HL-60 (cell line): Measurements from ENCODE around the gene ICAM2.

Source experiments
- DNase-seq, 2 experiments: peaks; one replicate each; pipeline ENCODE4 v3.0.0-alpha.2; 2010 to 2020; ENCODE audit warnings: low read depth in 1 of 2, low spot score in 1 of 2
- H3K27ac ChIP-seq: fragments of 250-450 bp; sonication (Bioruptor Pico); replicated peaks from 2 replicates; pipeline ENCODE4 v1.5.1; 2020; ENCODE audit warnings: mild to moderate bottlenecking, moderate library complexity
- H3K27me3 ChIP-seq: fragments of 250-450 bp; sonication (Bioruptor Pico); 2 replicates; pipeline ENCODE4 v1.5.1; 2021; ENCODE audit warnings: mild to moderate bottlenecking, moderate library complexity; ENCODE audit not compliant: insufficient read depth, poor library complexity, severe bottlenecking
- H3K4me3 ChIP-seq: replicated peaks from 2 replicates; pipeline ENCODE4 v1.5.1; 2011; ENCODE audit warnings: mild to moderate bottlenecking, control low read depth, low read length; ENCODE audit not compliant: insufficient read depth
- GABPA ChIP-seq: IDR thresholded peaks from 2 replicates; pipeline ENCODE4 v1.6.1; 2012; ENCODE audit warnings: low read depth
- POLR2AphosphoS5 ChIP-seq: IDR thresholded peaks from 2 replicates; pipeline ENCODE4 v1.6.1; 2012; ENCODE audit warnings: low read depth
- SPI1 ChIP-seq: IDR thresholded peaks from 2 replicates; pipeline ENCODE4 v1.6.1; 2012; ENCODE audit warnings: low read depth, mild to moderate bottlenecking, borderline replicate concordance
- TF ChIP-seq, protein P1 (sequence below): IDR thresholded peaks from 2 replicates; pipeline ENCODE4 v1.6.1; 2012; ENCODE audit warnings: low read depth; ENCODE audit not compliant: insufficient replicate concordance
- TF ChIP-seq, protein P2 (sequence below): IDR thresholded peaks from one replicate; pipeline ENCODE4 v1.5.1; 2011; ENCODE audit warnings: low read length, control low read depth, inconsistent platforms; ENCODE audit not compliant: insufficient read depth

Gene ICAM2

GRCh38 chr17:63960006-63960405 is 60.4 kb downstream of the ICAM2 start:
- Histone ChIP-seq H3K27ac (no peak overlapping the region), H3K4me3 (no peak overlapping the region), H3K27me3 (no peaks in the 10 kb centered on the region)
- TF ChIP-seq GABPA (no peak), SPI1 (no peak), POLR2AphosphoS5 (no peak)
- TF ChIP-seq, protein P1, sequence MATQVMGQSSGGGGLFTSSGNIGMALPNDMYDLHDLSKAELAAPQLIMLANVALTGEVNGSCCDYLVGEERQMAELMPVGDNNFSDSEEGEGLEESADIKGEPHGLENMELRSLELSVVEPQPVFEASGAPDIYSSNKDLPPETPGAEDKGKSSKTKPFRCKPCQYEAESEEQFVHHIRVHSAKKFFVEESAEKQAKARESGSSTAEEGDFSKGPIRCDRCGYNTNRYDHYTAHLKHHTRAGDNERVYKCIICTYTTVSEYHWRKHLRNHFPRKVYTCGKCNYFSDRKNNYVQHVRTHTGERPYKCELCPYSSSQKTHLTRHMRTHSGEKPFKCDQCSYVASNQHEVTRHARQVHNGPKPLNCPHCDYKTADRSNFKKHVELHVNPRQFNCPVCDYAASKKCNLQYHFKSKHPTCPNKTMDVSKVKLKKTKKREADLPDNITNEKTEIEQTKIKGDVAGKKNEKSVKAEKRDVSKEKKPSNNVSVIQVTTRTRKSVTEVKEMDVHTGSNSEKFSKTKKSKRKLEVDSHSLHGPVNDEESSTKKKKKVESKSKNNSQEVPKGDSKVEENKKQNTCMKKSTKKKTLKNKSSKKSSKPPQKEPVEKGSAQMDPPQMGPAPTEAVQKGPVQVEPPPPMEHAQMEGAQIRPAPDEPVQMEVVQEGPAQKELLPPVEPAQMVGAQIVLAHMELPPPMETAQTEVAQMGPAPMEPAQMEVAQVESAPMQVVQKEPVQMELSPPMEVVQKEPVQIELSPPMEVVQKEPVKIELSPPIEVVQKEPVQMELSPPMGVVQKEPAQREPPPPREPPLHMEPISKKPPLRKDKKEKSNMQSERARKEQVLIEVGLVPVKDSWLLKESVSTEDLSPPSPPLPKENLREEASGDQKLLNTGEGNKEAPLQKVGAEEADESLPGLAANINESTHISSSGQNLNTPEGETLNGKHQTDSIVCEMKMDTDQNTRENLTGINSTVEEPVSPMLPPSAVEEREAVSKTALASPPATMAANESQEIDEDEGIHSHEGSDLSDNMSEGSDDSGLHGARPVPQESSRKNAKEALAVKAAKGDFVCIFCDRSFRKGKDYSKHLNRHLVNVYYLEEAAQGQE = no peak
- TF ChIP-seq, protein P2, sequence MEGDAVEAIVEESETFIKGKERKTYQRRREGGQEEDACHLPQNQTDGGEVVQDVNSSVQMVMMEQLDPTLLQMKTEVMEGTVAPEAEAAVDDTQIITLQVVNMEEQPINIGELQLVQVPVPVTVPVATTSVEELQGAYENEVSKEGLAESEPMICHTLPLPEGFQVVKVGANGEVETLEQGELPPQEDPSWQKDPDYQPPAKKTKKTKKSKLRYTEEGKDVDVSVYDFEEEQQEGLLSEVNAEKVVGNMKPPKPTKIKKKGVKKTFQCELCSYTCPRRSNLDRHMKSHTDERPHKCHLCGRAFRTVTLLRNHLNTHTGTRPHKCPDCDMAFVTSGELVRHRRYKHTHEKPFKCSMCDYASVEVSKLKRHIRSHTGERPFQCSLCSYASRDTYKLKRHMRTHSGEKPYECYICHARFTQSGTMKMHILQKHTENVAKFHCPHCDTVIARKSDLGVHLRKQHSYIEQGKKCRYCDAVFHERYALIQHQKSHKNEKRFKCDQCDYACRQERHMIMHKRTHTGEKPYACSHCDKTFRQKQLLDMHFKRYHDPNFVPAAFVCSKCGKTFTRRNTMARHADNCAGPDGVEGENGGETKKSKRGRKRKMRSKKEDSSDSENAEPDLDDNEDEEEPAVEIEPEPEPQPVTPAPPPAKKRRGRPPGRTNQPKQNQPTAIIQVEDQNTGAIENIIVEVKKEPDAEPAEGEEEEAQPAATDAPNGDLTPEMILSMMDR = no peak
- no peak for DNase-seq

DNA sequence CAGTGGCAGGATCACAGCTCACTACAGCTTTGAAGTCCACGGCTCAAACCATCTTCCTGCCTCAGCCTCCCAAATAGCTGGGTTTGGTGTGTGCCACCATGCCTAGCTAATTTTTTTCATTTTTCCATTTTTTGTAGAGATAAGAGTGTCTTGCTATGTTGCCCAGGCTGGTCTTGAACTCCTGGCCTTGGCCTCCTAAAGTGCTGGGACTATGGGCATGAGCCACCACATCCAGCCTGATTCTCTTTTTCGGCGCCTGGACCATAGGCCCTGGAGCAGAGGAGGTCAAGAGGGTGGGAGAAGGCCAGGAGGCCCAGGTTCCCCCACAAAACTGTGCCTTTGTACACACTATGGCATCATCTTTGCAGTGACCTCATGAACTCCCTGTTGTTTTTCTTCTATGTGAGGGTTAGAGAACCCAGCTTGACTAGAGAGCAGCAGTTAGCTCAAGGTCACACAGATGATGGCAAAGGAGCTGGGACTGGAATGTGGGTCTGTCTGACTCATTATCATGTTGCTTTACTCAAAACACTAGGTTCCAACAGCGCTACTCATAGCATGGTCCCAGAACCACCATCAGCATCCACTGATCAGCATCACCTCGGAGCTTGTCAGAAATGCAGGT is 64.0 kb downstream of the ICAM2 start:
- no peak for DNase-seq
- Histone ChIP-seq H3K27ac (no peak overlapping the region), H3K27me3 (no peaks in the 10 kb centered on the region), H3K4me3 (no peak overlapping the region)
- TF ChIP-seq, protein P1 = no peak
- TF ChIP-seq SPI1 = no peak
- TF ChIP-seq, protein P2 = no peak
- no peak for TF ChIP-seq POLR2AphosphoS5
- no peak for TF ChIP-seq GABPA

DNA sequence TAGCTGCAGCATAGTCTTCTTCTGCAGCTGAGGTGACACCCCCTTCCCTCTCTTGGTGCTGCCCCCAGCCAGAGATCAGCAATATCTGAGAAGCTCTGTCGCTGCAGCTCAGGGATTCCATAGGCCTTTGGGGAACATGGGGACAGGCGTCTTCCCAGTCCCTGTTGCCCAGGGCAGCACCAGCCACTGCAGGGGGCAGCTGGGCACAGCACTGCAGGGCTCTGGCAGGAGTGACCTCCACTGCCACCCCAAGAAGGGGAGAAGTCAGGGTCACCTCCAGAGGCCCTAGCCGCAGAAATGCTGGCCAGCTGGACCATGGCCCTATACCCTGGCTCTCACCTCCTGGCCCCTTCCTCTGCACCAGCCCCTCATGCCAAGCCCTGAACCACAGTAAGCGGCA is 64.6 kb downstream of the ICAM2 start:
- TF ChIP-seq, protein P2 = no peak
- no peak for TF ChIP-seq GABPA
- TF ChIP-seq, protein P1 = no peak
- TF ChIP-seq POLR2AphosphoS5 = no peak
- no peak for TF ChIP-seq SPI1
- Histone ChIP-seq H3K27me3 (no peaks in the 10 kb centered on the region), H3K4me3 (no peak overlapping the region), H3K27ac (no peak overlapping the region)
- no peak for DNase-seq
